Neural cell (in vitro differentiated cells): ENCODE results near the gene TNS1. TPM values are rescaled to one million over a fixed set of nuclear protein-coding genes. Genes with fewer than 3 reads are reported as not detected.

Source experiments
- H2AFZ ChIP-seq: fragments of 200-600, 300-800 bp; sonication (generic), shearing (Covaris generic); 2 replicates; pipeline ENCODE4 v1.6.0; 2014; ENCODE audit warnings: low read depth, mild to moderate bottlenecking, antibody characterized with exemption, low read length, moderate library complexity
- H3F3A ChIP-seq: fragments of 200-600 bp; shearing (Covaris generic); 2 replicates; pipeline ENCODE4 v1.6.1; 2016; ENCODE audit warnings: mild to moderate bottlenecking, moderate library complexity, mixed read lengths, antibody characterized with exemption, low read length; ENCODE audit not compliant: insufficient read depth, poor library complexity, severe bottlenecking
- H3K27ac ChIP-seq: fragments of 200-600, 300-800 bp; sonication (generic), shearing (Covaris generic); 2 replicates; pipeline ENCODE4 v1.5.1; 2014; ENCODE audit warnings: mild to moderate bottlenecking, low read length, moderate library complexity
- H3K27me3 ChIP-seq: fragments of 300-800, 200-600 bp; sonication (generic), shearing (Covaris generic); 2 replicates; pipeline ENCODE4 v1.6.0; 2014; ENCODE audit warnings: mild to moderate bottlenecking, low read depth, low read length, moderate library complexity; ENCODE audit not compliant: insufficient read depth
- H3K36me3 ChIP-seq: fragments of 300-800, 200-600 bp; sonication (generic), shearing (Covaris generic); 2 replicates; pipeline ENCODE4 v1.5.1; 2014; ENCODE audit warnings: mild to moderate bottlenecking, antibody characterized with exemption, low read length, moderate library complexity; ENCODE audit not compliant: insufficient read depth
- H3K4me2 ChIP-seq: fragments of 300-800, 200-600 bp; sonication (generic), shearing (Covaris generic); 2 replicates; pipeline ENCODE4 v1.6.0; 2014; ENCODE audit warnings: mild to moderate bottlenecking, low read length
- H3K4me3 ChIP-seq: fragments of 300-800, 200-600 bp; sonication (generic), shearing (Covaris generic); 2 replicates; pipeline ENCODE4 v1.5.1; 2014; ENCODE audit warnings: mild to moderate bottlenecking, low read length, moderate library complexity
- H3K79me2 ChIP-seq: fragments of 200-600 bp; shearing (Covaris generic); replicated peaks from 2 replicates; pipeline ENCODE4 v1.6.0; 2014; ENCODE audit warnings: mild to moderate bottlenecking, low read length, moderate library complexity; ENCODE audit not compliant: insufficient read depth
- H3K9ac ChIP-seq: fragments of 300-800, 200-600 bp; sonication (generic), shearing (Covaris generic); 2 replicates; pipeline ENCODE4 v1.6.1; 2016; ENCODE audit warnings: mild to moderate bottlenecking, low read length, mixed read lengths
- H3K9me2 ChIP-seq: fragments of 200-600 bp; shearing (Covaris generic); 2 replicates; pipeline ENCODE4 v1.6.1; 2016; ENCODE audit warnings: mild to moderate bottlenecking, low read length, mixed read lengths; ENCODE audit not compliant: insufficient read depth
- H3K9me3 ChIP-seq: fragments of 200-600, 300-800 bp; sonication (generic), shearing (Covaris generic); 2 replicates; pipeline ENCODE4 v1.6.1; 2016; ENCODE audit warnings: mild to moderate bottlenecking, mixed run types, low read length, moderate library complexity, mixed read lengths
- H4K20me1 ChIP-seq: fragments of 200-600 bp; shearing (Covaris generic); 2 replicates; pipeline ENCODE4 v1.6.1; 2016; ENCODE audit warnings: mild to moderate bottlenecking, mixed run types; ENCODE audit not compliant: insufficient read depth
- EP300 ChIP-seq: fragments of 450-650 bp; conservative IDR thresholded peaks from 2 replicates; pipeline ENCODE4 v1.6.1; 2014; ENCODE audit warnings: antibody characterized with exemption, mild to moderate bottlenecking, moderate library complexity; ENCODE audit not compliant: poor library complexity, severe bottlenecking
- EZH2 ChIP-seq: fragments of 200-600, 300-800 bp; shearing (Covaris generic), sonication (generic); IDR thresholded peaks from 2 replicates; pipeline ENCODE4 v1.6.1; 2014; ENCODE audit warnings: antibody characterized with exemption, low read length, borderline replicate concordance, mild to moderate bottlenecking; ENCODE audit not compliant: insufficient read depth, poor library complexity, severe bottlenecking
- MXI1 ChIP-seq: fragments of 450-650 bp; conservative IDR thresholded peaks from 2 replicates; pipeline ENCODE4 v1.6.1; 2014; ENCODE audit warnings: antibody characterized with exemption, mild to moderate bottlenecking; ENCODE audit not compliant: poor library complexity, severe bottlenecking
- POLR2AphosphoS5 ChIP-seq: IDR thresholded peaks from 2 replicates; pipeline ENCODE4 v1.6.1; 2012
- RAD21 ChIP-seq: fragments of 450-650 bp; conservative IDR thresholded peaks from 2 replicates; pipeline ENCODE4 v1.6.1; 2014; ENCODE audit warnings: antibody characterized with exemption, mild to moderate bottlenecking, moderate library complexity
- SMC3 ChIP-seq: fragments of 450-650 bp; conservative IDR thresholded peaks from 2 replicates; pipeline ENCODE4 v1.6.1; 2014; ENCODE audit warnings: antibody characterized with exemption, mild to moderate bottlenecking, moderate library complexity; ENCODE audit not compliant: poor library complexity
- TAF1 ChIP-seq: IDR thresholded peaks from 2 replicates; pipeline ENCODE4 v1.6.1; 2012; ENCODE audit warnings: low read depth
- polyA plus RNA-seq: library from polyadenylated mRNA; depleted of rRNA; stranded (reverse); fragments of >200 nt; gene quantifications from 2 replicates; pipeline ENCODE4 v1.2.3, GENCODE V29; 2014
- TF ChIP-seq, protein P1 (sequence below): IDR thresholded peaks from 2 replicates; pipeline ENCODE4 v1.6.1; 2012; ENCODE audit warnings: borderline replicate concordance
- TF ChIP-seq, protein P2 (sequence below): fragments of 450-650 bp; IDR thresholded peaks from 2 replicates; pipeline ENCODE4 v1.5.1; 2014; ENCODE audit warnings: antibody characterized with exemption, mild to moderate bottlenecking, moderate library complexity; ENCODE audit not compliant: poor library complexity, severe bottlenecking

Gene TNS1
- polyA plus RNA-seq, 1 donor from 2014 or later: 1.5 TPM

- no peak overlapping the region for H3K9ac ChIP-seq
- no peak overlapping the region for H3K27ac ChIP-seq
- H4K20me1 ChIP-seq: no peaks in the 10 kb centered on the region
- no peaks in the 10 kb centered on the region for H3K79me2 ChIP-seq
- H3K9me2 ChIP-seq: no peaks in the 10 kb centered on the region
- H3F3A ChIP-seq: no peaks in the 10 kb centered on the region
- H3K27me3 ChIP-seq: no peaks in the 10 kb centered on the region
- no peak overlapping the region for H2AFZ ChIP-seq
- no peaks in the 10 kb centered on the region for H3K36me3 ChIP-seq
- no peaks in the 10 kb centered on the region for H3K9me3 ChIP-seq
- TF ChIP-seq, protein P1, sequence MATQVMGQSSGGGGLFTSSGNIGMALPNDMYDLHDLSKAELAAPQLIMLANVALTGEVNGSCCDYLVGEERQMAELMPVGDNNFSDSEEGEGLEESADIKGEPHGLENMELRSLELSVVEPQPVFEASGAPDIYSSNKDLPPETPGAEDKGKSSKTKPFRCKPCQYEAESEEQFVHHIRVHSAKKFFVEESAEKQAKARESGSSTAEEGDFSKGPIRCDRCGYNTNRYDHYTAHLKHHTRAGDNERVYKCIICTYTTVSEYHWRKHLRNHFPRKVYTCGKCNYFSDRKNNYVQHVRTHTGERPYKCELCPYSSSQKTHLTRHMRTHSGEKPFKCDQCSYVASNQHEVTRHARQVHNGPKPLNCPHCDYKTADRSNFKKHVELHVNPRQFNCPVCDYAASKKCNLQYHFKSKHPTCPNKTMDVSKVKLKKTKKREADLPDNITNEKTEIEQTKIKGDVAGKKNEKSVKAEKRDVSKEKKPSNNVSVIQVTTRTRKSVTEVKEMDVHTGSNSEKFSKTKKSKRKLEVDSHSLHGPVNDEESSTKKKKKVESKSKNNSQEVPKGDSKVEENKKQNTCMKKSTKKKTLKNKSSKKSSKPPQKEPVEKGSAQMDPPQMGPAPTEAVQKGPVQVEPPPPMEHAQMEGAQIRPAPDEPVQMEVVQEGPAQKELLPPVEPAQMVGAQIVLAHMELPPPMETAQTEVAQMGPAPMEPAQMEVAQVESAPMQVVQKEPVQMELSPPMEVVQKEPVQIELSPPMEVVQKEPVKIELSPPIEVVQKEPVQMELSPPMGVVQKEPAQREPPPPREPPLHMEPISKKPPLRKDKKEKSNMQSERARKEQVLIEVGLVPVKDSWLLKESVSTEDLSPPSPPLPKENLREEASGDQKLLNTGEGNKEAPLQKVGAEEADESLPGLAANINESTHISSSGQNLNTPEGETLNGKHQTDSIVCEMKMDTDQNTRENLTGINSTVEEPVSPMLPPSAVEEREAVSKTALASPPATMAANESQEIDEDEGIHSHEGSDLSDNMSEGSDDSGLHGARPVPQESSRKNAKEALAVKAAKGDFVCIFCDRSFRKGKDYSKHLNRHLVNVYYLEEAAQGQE: no peak
- TF ChIP-seq EP300: no peak
- TF ChIP-seq RAD21: no peak
- H3K4me3 ChIP-seq: no peak overlapping the region
- H3K4me2 ChIP-seq: no peak overlapping the region
Observed at GRCh38 chr2:217940261-217941220, 62.3 kb downstream of the TNS1 start.

DNA sequence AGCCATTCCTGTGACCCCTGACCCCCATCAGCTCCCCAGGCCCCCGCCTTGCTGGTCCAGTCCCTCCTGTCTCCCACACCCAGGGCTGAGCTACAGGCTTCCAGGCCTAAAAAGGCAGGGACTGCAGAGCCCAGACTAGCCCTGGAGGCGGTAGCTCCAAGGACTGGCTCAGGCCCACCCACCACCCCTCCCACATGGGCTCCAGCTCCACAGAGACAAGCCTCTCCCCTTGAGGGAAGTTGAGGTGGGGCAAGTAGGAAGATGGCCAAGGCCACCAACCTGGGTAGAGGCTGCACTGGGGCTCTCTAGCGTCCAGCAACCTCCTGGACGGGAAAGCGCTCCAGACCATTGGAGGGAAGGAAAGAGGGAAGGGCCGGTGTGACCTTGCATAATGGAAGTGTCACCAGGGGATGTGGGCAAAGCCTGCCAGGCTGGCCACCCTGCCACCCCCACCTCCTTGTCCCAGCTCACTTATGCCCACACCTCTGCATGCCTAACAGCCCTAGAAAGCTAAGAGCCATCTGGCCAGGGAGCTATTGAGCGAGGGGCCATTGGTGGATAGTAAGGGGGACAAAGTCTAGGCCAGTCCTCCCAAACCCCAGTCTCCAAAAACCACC lies 63.1 kb downstream of the TNS1 start:
- Histone ChIP-seq H2AFZ (no peak overlapping the region), H3K4me3 (no peak overlapping the region), H3K27ac (no peak overlapping the region), H3K27me3 (no peaks in the 10 kb centered on the region), H3K9me2 (no peaks in the 10 kb centered on the region), H3K9ac (no peak overlapping the region), H3K4me2 (no peak overlapping the region), H3K36me3 (no peaks in the 10 kb centered on the region), H3K79me2 (no peaks in the 10 kb centered on the region), H4K20me1 (no peaks in the 10 kb centered on the region), H3F3A (no peaks in the 10 kb centered on the region), H3K9me3 (no peaks in the 10 kb centered on the region)
- TF ChIP-seq MXI1: no peak
- TF ChIP-seq, protein P2, sequence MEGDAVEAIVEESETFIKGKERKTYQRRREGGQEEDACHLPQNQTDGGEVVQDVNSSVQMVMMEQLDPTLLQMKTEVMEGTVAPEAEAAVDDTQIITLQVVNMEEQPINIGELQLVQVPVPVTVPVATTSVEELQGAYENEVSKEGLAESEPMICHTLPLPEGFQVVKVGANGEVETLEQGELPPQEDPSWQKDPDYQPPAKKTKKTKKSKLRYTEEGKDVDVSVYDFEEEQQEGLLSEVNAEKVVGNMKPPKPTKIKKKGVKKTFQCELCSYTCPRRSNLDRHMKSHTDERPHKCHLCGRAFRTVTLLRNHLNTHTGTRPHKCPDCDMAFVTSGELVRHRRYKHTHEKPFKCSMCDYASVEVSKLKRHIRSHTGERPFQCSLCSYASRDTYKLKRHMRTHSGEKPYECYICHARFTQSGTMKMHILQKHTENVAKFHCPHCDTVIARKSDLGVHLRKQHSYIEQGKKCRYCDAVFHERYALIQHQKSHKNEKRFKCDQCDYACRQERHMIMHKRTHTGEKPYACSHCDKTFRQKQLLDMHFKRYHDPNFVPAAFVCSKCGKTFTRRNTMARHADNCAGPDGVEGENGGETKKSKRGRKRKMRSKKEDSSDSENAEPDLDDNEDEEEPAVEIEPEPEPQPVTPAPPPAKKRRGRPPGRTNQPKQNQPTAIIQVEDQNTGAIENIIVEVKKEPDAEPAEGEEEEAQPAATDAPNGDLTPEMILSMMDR: no peak
- no peak for TF ChIP-seq TAF1
- no peak for TF ChIP-seq POLR2AphosphoS5
- TF ChIP-seq EP300: no peak
- TF ChIP-seq, protein P1: no peak
- no peak for TF ChIP-seq EZH2
- TF ChIP-seq RAD21: no peak
- no peak for TF ChIP-seq SMC3
